Suppressor macrophage (primary cell): ENCODE data around the gene CD109.
"Not testable (repeated sequence)": the region's sequence is repeated elsewhere in the genome, so short reads cannot be mapped to it uniquely, and the experiment has no call there.

Experiments used
- DNase-seq, 4 experiments: peaks; one replicate each; pipeline ENCODE4 v3.0.0-alpha.2; 2020 to 2022
- total RNA-seq, 17 experiments: gene quantifications; one replicate each; lab custom pipeline; 2026; ENCODE audit warnings: mixed read lengths in 6 of 17, inconsistent platforms in 3 of 17; lab: John Stamatoyannopoulos, UW

CD109 gene
- 151 to 488 (median 292) reads per million in 17 experiments for total RNA-seq

DNA sequence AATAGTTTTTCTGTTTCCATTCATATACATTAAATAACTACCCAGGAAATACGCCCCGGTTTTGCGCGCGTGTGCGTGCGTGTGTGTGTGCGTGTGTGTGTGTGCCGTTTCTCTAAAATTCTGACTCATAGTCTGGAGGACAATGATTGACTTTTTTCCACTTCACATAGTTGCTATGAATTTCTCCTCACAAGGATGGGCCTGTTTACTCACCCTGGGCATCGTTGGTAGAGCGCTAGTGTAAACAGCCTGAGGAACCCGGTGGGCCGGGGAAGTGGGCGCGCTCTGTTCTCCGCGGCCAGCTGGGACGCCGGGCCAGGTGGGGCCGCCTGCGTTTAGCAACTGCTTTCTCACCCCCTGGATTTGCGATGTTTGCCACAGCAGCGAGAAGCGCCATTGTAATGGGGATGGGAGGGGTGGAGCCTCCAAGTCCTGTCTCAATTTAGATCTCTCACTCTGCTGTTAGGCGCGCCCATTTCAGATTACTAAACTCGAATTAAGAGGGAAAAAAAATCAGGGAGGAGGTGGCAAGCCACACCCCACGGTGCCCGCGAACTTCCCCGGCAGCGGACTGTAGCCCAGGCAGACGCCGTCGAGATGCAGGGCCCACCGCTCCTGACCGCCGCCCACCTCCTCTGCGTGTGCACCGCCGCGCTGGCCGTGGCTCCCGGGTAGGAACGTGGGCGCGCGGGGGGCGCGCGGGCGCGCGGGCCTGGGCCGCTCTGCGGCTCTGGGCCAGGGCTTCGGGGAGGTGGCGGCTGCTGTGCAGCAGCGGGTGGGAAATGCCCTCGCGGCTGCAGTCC is at the start of gene CD109:
CD109 (plus strand) TSS at position 585 of the 803 bp plus-strand sequence; CDS start at position 598, 13 bp downstream.
- DNase-seq: peak; percentile 80 to 93 (median 86)

GRCh38 chr6:73648166-73648565 is 47.8 kb upstream of the CD109 start:
- DNase-seq: no peak

- no peak for DNase-seq
Measured at GRCh38 chr6:73649783-73650182, 46.2 kb upstream of the CD109 start.

GRCh38 chr6:73652637-73653570 is 43.1 kb upstream of the CD109 start:
- DNase-seq: peak; percentile 77 to 85 (median 84)

DNA sequence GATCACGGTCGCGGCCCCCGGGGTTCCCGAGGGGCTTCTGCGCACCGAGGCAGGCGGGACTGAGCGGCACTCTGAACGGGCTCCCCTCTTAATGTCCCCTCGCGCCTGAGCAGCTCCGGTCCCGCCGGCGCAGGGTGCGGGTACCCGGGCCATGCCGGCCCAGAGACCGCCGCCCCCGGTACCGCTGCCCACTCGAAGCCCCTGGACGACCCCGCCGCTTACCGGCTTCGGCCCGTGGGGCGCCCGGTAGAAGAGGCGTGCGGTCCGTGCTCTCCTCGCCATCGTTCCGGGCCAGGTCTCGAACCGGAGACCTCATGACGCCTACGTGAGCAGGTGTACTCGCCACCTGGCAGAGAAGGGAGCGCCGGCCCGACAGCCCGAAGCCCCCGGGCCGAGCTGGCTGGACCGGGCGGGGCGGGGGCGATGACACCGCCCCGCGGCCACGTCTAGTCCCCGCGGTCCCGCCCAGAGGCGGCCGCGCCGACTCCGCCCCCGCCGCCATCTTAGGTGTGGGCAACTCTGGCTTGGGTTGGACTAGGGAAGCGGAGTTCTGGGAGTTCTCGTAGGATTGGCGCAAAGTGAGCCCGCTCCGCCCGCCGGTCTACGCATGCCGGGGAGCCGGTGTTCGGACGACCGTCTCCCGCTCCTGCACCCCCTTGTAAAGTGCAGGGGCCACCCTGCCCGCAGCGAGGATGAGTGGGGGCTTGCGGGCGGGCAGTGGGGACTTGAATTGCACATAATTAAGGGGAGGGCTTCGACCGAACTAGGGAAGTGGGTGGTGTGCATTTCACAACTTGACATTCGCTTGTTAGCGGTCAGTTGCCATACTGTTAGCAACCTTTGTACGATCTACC is 42.2 kb upstream of the CD109 start, which contains the start of gene SLC17A5:
SLC17A5 (minus strand) TSS at position 422 of the 854 bp plus-strand sequence; CDS start at position 316, 106 bp downstream.
- peak; percentile 96 to 98 (median 97) for DNase-seq

GRCh38 chr6:73655341-73655917 is 40.6 kb upstream of the CD109 start:
- peak in 1 of 4 experiments; percentile 10 for DNase-seq

DNA sequence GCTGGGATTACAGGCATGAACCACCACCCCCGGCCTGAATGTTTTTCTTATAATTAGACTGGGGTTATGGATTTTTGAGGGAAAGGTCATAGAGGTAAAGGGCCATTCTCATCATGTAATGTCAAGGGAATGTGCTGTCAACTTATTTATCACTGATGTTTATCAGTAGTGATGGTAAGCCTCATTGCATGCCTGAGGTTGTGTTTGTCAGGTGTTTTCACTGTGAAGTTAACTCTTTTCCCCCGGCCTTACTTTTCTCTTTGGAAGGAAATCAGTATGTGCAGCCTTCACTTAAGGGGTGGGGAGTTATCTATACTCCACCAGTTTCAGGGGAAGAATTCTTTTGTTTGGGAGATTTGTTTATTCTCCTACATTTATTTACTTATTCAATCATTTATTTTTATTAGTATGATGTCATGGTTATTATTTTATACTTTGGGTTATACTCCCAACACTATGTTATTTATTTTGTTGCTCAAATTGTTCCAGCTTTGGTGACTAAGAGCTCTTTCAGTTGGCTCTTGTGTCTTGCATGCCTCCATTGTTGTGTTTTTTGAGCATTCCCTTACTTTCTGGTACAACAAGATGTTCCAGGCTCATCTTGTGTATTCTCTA is 39.4 kb upstream of the CD109 start:
- DNase-seq: no peak

GRCh38 chr6:73657201-73657600 is 38.8 kb upstream of the CD109 start:
- no peak for DNase-seq

GRCh38 chr6:73664701-73665100 is 31.3 kb upstream of the CD109 start:
- DNase-seq: peak in 2 of 4 experiments; percentile 32 to 54

DNA sequence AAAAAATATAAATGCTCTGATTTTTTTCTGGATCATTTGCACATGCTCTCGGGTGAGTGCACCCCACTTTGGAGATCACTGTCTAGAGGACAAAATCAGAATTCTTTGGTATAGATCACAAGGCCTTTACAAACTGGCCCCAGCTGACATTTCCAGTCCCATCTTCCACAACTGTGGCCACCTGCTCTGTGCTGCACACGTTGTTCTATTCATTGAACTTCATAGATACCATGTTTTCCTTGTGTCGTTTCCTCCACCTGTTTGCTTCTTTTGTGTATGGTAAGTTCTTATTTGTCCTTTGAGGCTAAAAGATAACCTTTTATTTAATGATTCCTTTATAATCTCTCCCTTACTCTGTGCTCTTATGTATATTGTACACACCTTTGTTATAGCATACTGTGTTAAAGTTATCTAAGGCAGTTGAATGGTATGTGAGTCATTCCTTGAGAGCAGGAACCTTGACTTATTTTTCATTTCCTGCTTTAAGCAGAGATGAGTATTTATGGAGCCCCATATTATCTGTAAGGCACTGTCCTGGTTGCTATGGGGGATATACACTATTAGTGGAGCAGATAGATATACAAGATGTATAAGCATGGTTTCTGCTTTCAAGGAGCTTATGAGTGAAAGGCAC is 30.2 kb upstream of the CD109 start:
- peak in 1 of 4 experiments; percentile 21 for DNase-seq

- DNase-seq: no peak
Measured at GRCh38 chr6:73666393-73666792, 29.6 kb upstream of the CD109 start.

GRCh38 chr6:73667798-73668197 is 28.2 kb upstream of the CD109 start:
- DNase-seq: no peak

DNA sequence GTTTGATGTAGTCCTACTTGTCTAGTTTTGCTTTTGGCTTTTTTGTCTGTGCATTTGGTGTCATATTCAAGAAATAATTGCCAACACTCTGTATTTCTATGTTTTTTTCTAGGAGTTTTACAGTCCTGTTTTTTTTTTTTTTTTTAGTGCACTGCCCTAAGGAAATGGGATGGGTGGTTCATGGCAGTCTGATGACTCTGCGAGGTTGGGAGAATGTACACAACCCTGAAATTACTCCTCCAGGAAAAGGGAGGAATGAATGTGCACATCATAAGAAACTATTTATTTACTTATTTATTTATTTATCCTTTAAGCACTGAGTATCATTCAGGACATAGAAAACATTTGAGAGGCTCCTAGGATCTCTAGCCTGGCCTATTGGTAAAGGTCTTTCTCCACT is 27.0 kb upstream of the CD109 start:
- DNase-seq: no peak

GRCh38 chr6:73671911-73672685 is 23.9 kb upstream of the CD109 start:
- DNase-seq: peak; percentile 57 to 82 (median 78)

- peak; percentile 90 to 95 (median 92) for DNase-seq
Measured at GRCh38 chr6:73675466-73676098, 20.4 kb upstream of the CD109 start.

DNA sequence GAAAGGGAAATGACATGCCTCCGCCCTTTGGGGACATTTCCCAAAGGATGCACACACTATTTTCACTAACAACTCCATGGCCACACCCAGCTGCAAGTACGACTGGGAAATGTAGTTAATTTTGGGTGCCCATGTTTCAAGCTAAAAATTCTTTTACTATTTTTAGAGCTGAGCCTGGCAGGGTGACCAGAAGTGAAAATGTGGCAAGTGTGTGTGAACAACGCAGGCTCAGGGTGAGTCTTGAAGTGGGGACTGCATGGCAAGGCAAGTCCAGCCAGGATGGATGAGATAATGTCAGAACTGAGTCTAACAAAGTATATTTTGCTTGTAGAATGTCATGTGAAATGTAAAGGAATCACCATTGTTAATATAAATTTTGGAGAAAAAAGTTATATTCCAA is 17.0 kb upstream of the CD109 start:
- no peak for DNase-seq

DNA sequence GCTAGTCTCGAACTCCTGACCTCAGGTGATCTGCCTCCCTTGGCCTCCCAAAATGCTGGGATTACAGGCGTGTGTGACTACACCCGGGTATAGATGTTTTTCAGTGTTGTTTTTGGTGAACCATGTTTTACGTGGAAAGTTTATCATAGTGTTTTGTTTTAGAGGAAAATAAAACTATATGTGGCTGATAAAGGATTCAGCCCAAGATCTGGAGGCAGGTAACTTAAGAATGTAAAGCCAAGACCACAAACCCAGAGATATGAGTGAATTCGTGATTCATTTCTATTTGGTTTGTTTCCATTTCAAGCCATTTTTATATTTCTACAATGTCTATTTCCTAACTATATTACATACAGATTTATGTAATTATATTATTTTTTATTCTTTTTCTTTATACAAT is 16.2 kb upstream of the CD109 start:
- DNase-seq: not testable (repeated sequence)

DNA sequence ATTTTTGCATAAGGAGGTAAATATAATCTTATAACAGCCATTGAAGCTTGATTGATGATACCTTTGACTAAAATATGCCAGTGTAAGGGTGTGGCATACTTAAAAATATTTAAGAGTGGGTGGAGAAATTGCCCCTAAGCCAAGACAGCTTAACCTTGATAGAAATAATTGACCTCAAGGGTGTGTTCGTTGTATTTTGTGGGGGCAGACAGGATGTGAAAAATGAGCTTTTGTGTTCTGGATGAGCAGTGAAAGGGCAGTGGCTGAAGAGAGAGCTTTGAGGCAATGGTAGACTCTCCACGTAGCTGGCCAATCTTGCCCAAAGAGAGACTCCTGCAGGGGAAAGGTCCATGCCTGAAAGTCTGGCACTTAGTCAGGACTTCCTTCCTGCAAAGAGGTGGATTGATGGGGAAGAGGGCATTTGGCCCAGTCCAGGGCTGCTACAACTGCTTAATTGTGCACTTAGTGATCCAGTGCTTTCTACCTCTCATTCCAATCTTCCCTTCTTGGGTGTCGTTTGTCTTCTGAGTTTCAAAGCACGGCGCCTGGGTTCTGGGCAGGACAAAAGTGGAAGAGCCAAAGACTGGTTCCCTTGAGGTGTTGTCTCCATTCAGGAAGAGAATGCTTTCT is 15.6 kb upstream of the CD109 start:
- DNase-seq: no peak

GRCh38 chr6:73683574-73683973 is 12.4 kb upstream of the CD109 start:
- not testable (repeated sequence) for DNase-seq
